GM18499 (cell line): ENCODE measurements around the gene GPC3.

Experiments used
- ATAC-seq: cut with Tn5 transposase; IDR thresholded peaks from one replicate; pipeline ENCODE4 v1.9.1; 2021; ENCODE audit warnings: moderate number of reproducible peaks; ENCODE audit not compliant: insufficient read depth, unreplicated experiment

GPC3 gene

GRCh38 chrX:133971586-133971985, 13.8 kb downstream of the GPC3 start:
- ATAC-seq: no peak

- no peak for ATAC-seq
These were observed 15.3 kb downstream of the GPC3 start for GRCh38 chrX:133970076-133970475.

- no peak for ATAC-seq
These were observed 16.2 kb downstream of the GPC3 start for GRCh38 chrX:133969191-133969590.

GRCh38 chrX:133968109-133968508, 17.3 kb downstream of the GPC3 start:
- no peak for ATAC-seq

- ATAC-seq: no peak
These were observed 19.2 kb downstream of the GPC3 start for GRCh38 chrX:133966199-133966598.

GRCh38 chrX:133965321-133965720, 20.1 kb downstream of the GPC3 start:
- no peak for ATAC-seq

- ATAC-seq: no peak
These were observed 24.3 kb downstream of the GPC3 start for GRCh38 chrX:133961046-133961445.

GRCh38 chrX:133959972-133960371, 25.4 kb downstream of the GPC3 start:
- ATAC-seq: no peak

- no peak for ATAC-seq
These were observed 26.3 kb downstream of the GPC3 start for GRCh38 chrX:133958997-133959688.

GRCh38 chrX:133956570-133957340, 28.6 kb downstream of the GPC3 start:
- no peak for ATAC-seq

- no peak for ATAC-seq
These were observed 31.5 kb downstream of the GPC3 start for GRCh38 chrX:133953785-133954355.

GRCh38 chrX:133953078-133953477, 32.3 kb downstream of the GPC3 start:
- no peak for ATAC-seq

- no peak for ATAC-seq
These were observed 34.3 kb downstream of the GPC3 start for GRCh38 chrX:133951098-133951497.

GRCh38 chrX:133950214-133950613, 35.2 kb downstream of the GPC3 start:
- ATAC-seq: no peak

- ATAC-seq: no peak
These were observed 36.5 kb downstream of the GPC3 start for GRCh38 chrX:133948895-133949294.

GRCh38 chrX:133947996-133948395, 37.4 kb downstream of the GPC3 start:
- no peak for ATAC-seq

- no peak for ATAC-seq
These were observed 38.4 kb downstream of the GPC3 start for GRCh38 chrX:133947022-133947421.

GRCh38 chrX:133943507-133943906, 41.9 kb downstream of the GPC3 start:
- ATAC-seq: no peak

- ATAC-seq: no peak
These were observed 45.6 kb downstream of the GPC3 start for GRCh38 chrX:133939655-133940302.

- no peak for ATAC-seq
These were observed 46.9 kb downstream of the GPC3 start for GRCh38 chrX:133938530-133938929.

- ATAC-seq: no peak
These were observed 48.4 kb downstream of the GPC3 start for GRCh38 chrX:133937022-133937421.
